GM21619 (cell line): ENCODE data around the gene SH3BP2.

Source experiments
- ATAC-seq: cut with Tn5 transposase; IDR thresholded peaks from one replicate; pipeline ENCODE4 v1.9.1; 2021; ENCODE audit not compliant: unreplicated experiment

SH3BP2 gene

GRCh38 chr4:2802618-2803531, 10.0 kb downstream of the SH3BP2 start:
- no peak for ATAC-seq

DNA sequence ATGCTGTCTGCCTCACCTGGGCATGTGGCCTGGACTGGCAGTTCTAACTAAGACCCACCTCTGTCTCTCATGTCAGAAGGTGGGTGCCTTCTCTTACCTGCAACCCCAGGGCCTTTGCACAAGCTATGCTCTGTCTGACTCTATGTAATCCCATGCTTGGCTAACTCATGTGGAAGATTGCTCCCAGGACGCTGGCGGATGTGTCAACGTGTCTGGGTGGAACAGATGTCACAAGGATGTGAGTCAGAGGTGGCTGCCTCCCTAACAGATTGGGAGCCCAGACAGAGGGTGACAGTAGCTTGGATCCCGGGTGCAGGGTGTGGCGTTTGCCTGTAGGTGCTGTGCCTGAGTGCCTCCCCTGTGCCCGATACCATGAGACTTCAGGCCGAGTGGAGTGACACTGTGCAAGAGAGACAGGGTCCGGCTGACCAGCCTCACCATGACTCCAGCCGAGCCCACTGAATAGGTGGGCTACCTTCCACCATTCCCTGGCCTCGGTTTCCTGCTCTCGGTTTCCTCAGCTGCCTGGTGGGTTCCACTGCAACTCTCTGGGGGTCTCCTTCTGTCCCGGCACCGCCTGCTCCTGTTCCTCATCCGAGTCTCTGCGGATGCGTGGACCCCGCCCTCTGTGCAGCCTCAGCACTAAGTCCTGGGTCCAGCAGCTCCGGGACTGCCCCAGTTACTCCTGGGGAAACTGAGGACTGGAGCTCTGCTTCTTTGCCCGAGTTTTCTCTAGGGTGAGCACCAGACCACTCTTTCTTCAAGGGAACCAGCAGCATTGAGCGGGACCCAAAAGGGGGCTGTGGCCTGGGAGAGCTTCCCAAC, 11.0 kb downstream of the SH3BP2 start:
- no peak for ATAC-seq

DNA sequence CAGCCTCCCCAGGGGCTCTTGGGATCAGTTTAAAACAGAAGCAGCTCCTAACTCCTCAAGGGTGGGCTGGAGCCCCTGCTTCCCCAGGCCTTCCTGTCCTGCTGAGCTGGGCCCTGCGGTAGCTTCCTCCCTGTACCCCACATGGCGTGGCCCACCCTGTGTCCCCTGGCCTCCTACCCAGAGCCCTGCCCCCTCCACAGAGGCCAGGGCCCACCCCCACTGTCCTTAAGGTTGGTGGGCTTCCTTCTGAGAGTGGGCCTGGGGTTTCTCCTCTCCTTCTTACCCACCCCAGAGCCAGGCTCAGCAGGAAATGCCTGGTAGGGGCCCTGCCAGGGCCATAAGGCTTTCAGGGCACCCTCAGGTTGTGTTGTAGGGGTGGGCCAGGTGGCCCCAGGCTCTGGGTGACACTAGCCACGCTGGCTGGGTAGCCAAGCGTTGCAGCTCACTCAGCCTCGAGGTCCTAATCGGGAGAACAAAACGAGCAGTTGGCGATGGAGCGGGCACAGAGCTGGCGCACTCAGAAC, 11.6 kb downstream of the SH3BP2 start:
- no peak for ATAC-seq

DNA sequence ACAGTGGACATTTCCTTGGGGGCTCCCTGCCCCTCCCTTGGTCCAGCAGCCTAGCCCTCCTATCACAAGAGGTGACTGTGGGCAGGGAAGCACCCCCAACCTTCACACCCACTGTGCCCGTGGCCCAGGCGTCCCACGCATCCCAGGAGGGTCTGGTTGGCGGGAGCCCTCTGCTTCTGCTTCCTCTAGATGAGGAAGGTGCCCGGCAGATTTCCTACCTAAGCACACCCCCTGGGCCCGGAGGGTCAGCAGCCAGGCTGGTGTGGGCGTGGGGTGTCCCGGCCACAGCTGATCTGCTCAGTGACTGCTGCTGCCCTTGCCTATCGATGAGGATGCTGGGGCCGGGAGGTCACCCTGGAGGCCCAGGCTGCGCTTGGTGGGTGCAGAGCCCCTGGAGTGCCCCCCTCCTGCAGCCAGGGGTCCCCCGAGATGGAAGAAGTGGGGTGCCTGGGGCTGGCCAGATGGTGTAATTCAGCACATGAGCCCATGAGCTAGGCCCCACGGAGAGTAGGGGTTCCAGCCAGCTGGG, 12.2 kb downstream of the SH3BP2 start:
- ATAC-seq: no peak

GRCh38 chr4:2805712-2806389, 13.0 kb downstream of the SH3BP2 start:
- ATAC-seq: no peak

- ATAC-seq: no peak
These were observed 13.8 kb downstream of the SH3BP2 start for GRCh38 chr4:2806390-2807355.

GRCh38 chr4:2807571-2807970, 14.7 kb downstream of the SH3BP2 start:
- ATAC-seq: no peak

GRCh38 chr4:2808001-2808400, 15.1 kb downstream of the SH3BP2 start:
- ATAC-seq: no peak

GRCh38 chr4:2809610-2810180, 16.8 kb downstream of the SH3BP2 start:
- no peak for ATAC-seq

DNA sequence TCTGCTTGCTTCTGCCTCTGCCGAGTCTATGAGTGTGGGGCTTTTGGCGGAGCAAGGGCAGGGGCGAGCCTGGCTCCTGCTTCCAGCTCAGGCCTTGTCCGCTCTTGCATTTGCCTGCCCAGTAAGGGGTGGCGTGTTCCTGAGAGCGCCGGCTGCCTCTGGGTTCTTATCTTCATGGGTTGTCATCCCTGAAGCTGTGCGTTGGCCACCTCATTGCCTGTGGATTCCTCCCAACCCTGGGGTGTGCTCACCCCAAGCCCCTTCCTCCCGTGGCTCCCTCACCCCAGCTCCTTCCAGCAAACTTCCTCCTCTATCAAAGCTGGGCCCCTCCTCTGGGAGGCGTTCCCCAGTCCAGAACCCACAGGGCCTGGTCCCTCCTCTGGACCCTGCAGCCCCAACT, 17.5 kb downstream of the SH3BP2 start:
- ATAC-seq: no peak

GRCh38 chr4:2811830-2812611, 19.1 kb downstream of the SH3BP2 start:
- ATAC-seq: peak; percentile 73

DNA sequence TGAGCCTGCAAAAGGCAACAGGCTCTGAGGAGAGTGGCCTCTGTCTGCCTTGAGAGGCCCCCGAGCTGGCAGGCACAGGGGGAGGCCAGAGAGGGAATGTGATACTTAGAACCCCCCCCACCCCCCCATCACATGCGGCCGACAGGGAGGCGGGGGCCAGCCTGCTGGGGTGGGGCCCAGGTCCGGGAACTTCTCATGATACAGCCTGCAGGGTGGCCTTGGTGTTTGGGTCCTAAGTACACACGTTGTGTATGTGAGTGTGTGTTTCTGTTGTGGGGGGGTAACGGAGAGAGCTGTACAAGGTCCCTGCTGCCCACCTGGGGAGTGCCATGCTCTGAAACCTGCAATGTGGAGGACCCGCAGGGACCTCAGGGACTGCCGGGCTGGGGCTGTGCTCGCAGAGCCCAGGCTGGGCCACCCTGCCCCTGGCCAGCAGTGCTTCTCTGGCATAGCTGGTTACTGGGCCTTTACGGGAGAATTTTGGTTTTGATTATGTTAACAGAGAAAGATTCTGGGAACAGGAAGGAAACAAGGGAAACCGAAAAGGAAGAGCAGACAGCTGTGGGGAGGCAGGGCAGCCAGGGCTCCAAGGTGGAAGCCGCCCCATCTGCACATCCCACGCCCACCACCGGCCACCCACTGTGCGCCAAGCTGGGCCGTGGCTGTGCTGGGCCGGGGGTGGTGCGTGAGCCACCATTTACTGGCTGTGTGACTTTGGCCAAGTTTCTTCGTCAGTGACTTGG, 19.9 kb downstream of the SH3BP2 start:
- no peak for ATAC-seq

DNA sequence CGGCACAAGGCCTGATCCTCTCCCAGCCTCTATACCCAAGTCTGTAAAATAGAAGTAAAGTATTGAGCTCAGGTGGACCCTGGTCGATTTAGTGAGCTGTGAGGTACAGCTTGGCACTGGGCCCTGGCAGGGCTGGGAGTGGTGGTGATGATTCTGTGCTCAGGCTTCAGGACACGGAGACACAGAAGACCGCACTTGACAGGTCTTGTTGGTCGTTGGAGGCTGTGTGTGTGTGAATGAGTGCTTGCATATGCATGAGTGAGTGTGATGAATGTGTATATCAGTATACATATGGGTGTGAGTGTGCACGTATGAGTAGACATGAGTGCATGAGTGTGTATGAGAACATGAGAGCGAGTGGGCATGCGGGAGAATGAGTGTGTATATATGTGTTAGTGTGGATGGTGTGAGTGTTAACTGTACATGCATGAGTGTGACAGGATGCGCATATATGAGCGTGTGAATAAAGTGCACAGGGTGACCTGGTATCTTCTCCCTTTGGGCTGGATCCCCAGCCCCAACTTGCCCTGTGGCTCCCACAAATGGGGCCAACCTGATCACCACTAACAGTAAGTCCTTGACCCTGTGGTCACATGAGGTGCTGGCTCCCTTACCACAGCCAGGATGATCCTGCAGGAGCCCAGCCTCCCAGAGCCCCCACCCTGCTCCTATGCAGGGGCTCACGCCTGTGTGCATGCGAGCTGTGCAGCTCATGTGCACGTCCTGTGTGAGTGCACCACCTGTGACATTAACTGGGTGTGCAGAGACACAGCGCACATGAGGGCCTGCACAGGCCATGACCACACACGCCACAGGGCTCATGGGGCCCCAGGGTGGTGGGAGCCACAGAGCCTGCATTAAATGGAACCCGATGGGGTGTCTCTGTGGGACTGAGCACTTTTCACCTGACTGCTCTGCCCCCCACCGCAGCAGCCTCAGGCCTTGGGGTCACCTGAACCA, 20.8 kb downstream of the SH3BP2 start:
- ATAC-seq: no peak

DNA sequence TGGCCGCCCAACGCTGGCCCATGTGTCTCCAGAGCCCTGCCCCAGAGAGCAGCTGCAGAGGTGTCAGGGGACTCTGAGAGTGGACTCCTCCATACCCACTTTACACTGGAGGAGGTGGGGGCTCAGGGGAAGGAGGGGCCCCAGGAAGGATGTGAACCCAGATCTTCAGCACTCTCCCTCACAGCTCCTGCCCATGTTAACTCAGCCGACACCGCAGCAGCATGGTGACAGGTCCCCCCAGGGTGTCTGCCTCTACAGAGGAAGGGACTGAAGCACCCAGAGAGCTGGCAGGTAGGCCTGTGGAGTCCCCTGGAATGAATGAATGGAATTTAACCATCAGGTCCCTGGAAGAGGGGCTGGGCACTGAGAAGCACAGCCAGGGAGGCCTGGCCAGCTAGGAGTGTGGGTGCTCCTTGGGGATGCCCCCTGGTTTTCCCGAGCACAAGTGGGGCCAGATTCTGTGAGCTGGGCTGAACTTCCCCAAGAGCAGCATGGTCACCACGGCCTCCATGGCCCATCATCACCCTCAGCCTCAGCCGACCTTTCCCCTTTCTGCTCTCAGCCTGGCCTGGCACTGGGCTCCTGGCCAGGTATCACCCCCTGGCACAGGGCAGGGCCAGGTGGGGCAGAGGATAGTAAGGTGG, 21.9 kb downstream of the SH3BP2 start:
- no peak for ATAC-seq

- ATAC-seq: no peak
These were observed 23.6 kb downstream of the SH3BP2 start for GRCh38 chr4:2816401-2816954.

DNA sequence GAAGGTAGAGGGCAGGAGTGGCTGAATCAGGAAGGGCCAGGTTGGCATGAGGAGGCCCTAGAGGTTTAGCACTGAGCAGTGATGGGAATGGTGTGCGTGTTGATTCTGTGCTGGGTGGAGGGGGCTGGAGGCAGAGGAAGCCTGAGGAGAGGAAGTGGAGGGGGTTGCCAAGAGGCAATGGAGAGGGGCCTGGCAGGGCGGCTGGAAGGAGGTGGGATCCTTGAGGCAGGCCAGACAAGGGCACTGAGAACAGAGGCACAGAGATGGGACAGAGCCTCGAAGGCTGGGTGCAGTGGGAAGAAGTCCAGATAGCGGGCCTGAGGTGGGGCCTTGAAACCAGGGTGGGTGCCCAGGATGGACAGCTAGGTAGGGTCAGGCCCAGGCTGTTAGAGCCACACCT, 24.3 kb downstream of the SH3BP2 start:
- no peak for ATAC-seq
